ENCODE data around the gene LMNTD2. TPM values are rescaled to one million over a fixed set of nuclear protein-coding genes. Genes with fewer than 3 reads are reported as not detected.
A peak's percentile ranks its signal among the peaks of the same experiment; 100 is the strongest.

The LMNTD2 gene
- total RNA-seq, 1 donor from 2014 or later: 2.6 TPM

- DNase-seq: no peak
These were observed 7.2 kb downstream of the LMNTD2 start for GRCh38 chr11:553083-553987.

- DNase-seq: no peak
These were observed 8.9 kb downstream of the LMNTD2 start for GRCh38 chr11:551596-551995.

GRCh38 chr11:551131-551530, 9.4 kb downstream of the LMNTD2 start:
- no peak for DNase-seq

- DNase-seq: no peak
These were observed 9.8 kb downstream of the LMNTD2 start for GRCh38 chr11:550746-551085.

- DNase-seq: no peak
These were observed 10.4 kb downstream of the LMNTD2 start for GRCh38 chr11:550021-550745.

GRCh38 chr11:548700-549603, 11.6 kb downstream of the LMNTD2 start:
- peak; percentile 24 for DNase-seq

GRCh38 chr11:545171-545570, 15.4 kb downstream of the LMNTD2 start:
- DNase-seq: no peak

- DNase-seq: no peak
These were observed 15.7 kb downstream of the LMNTD2 start for GRCh38 chr11:544817-545166.

GRCh38 chr11:541433-541885, 19.1 kb downstream of the LMNTD2 start:
- DNase-seq: no peak

- DNase-seq: no peak
These were observed 19.7 kb downstream of the LMNTD2 start for GRCh38 chr11:540583-541432.

- DNase-seq: no peak
These were observed 20.5 kb downstream of the LMNTD2 start for GRCh38 chr11:539971-540481.

- no peak for DNase-seq
These were observed 22.0 kb downstream of the LMNTD2 start for GRCh38 chr11:538431-539051.

- DNase-seq: no peak
These were observed 22.7 kb downstream of the LMNTD2 start for GRCh38 chr11:537622-538430.

GRCh38 chr11:536841-537621, 23.5 kb downstream of the LMNTD2 start, which contains the start of gene LRRC56:
Gene LRRC56 (plus strand): TSS chr11:537527. CDS start chr11:540685, 3,158 bp downstream.
- DNase-seq: peak; percentile 70

- DNase-seq: peak; percentile 97
These were observed 24.8 kb downstream of the LMNTD2 start, which contains the start of gene HRAS for GRCh38 chr11:535519-536454. Gene HRAS (minus strand): TSS chr11:535576.

GRCh38 chr11:535210-535518, 25.4 kb downstream of the LMNTD2 start:
- DNase-seq: no peak

GRCh38 chr11:534396-535209, 25.9 kb downstream of the LMNTD2 start:
- peak; percentile 57 for DNase-seq

All from dermis blood vessel endothelial cell (primary cell).